ENCODE data around the gene RAG2. TPM values are rescaled to one million over a fixed set of nuclear protein-coding genes. Genes with fewer than 3 reads are reported as not detected.

Gene RAG2
- total and polyA plus RNA-seq, 2 of the 4 experiments (the other 2 are of a cell fraction) = not detected

GRCh38 chr11:36590513-36590912 lies 7.5 kb downstream of the RAG2 start:
- TF ChIP-seq RAD21 (IDR thresholded peaks at IDR 0.05; ENCODE audit: low read length) (no peak), RCOR1 (IDR thresholded peaks at IDR 0.05; ENCODE audit: insufficient replicate concordance, low read length) (no peak), MAFK (IDR thresholded peaks at IDR 0.05; ENCODE audit: low read depth, low read length) (no peak), ELK1 (IDR thresholded peaks at IDR 0.05; ENCODE audit: borderline replicate concordance, low read depth, low read length) (no peak), POLR2A (IDR thresholded peaks at IDR 0.05; ENCODE audit: low read depth, low read length) (no peak), CTCF (conservative IDR thresholded peaks at IDR 0.05; ENCODE audit: low read depth, low read length) (no peak), MXI1 (IDR thresholded peaks at IDR 0.05; ENCODE audit: borderline replicate concordance, low read depth, low read length) (no peak)

More at GRCh38 chr11:36590513-36590912, 7.5 kb downstream of the RAG2 start:
- no peak overlapping the region for H3K56ac ChIP-seq (ENCODE audit: extremely low read depth, insufficient read depth, low read length)
- H2AK5ac ChIP-seq (ENCODE audit: low read depth, low read length) = no peak overlapping the region
- no peaks in the 10 kb centered on the region for H3K4me1 ChIP-seq (ENCODE audit: control insufficient read depth, insufficient read depth, low read length)
- no peak overlapping the region for H3K27ac ChIP-seq (ENCODE audit: insufficient read depth, low read length)
- in situ Hi-C loops (cut with MboI; ENCODE audit: low sequenced_read_pairs) (no loop called here), dilution Hi-C loops (cut with HindIII; ENCODE audit: low sequenced_read_pairs, unreplicated experiment) (no loop called here), intact Hi-C loops (cut with micrococcal nuclease) (no loop called here)
- no peak overlapping the region for H4K5ac ChIP-seq (ENCODE audit: low read depth, low read length)
- no peak overlapping the region for H3K18ac ChIP-seq (ENCODE audit: low read depth, low read length)
- no peak overlapping the region for H2BK20ac ChIP-seq (ENCODE audit: low read depth, low read length)
- H2BK15ac ChIP-seq (ENCODE audit: low read depth, low read length) = no peak overlapping the region
- DNase-seq (no peak), ATAC-seq (ENCODE audit: low read depth) (no peak)
- no TSS peak for BruUV-seq (replicated peaks)
- WGBS, 2 experiments (ENCODE audit: extremely low coverage in 2 of 2, insufficient read length in 1 of 2) = no CpG with 5 or more reads among the region's 4 CpGs
- no peak overlapping the region for H3K14ac ChIP-seq (replicated peaks; ENCODE audit: low read depth, low read length)
- no peak overlapping the region for H3K4me3 ChIP-seq (ENCODE audit: insufficient read depth, low read depth, low read length)
- ChIA-PET POLR2A (ENCODE audit: unreplicated experiment) (no interaction called here), CTCF (no interaction called here)
- H3K4me2 ChIP-seq (ENCODE audit: low read depth, low read length) = no peak overlapping the region
- 0 out of 4 replicates have a peak, but pooled peaks cover 0 to 5% of the 10 kb centered on the region in 2 experiments for H3K79me1 ChIP-seq (ENCODE audit: low read depth in 1 of 2, low read length in 2 of 2)
- no peak overlapping the region for H3K4ac ChIP-seq (ENCODE audit: low read depth, low read length)
- H3K9me3 ChIP-seq (ENCODE audit: control insufficient read depth, insufficient read depth, low read length) = no peaks in the 10 kb centered on the region
- H2AK9ac ChIP-seq (replicated peaks; ENCODE audit: low read depth, low read length, poor library complexity) = no peak overlapping the region
- H4K8ac ChIP-seq (ENCODE audit: low read depth in 2 of 2, low read length in 2 of 2) = no peak overlapping the region
- H2AFZ ChIP-seq (replicated peaks; ENCODE audit: low read length, poor library complexity) = no peak overlapping the region
- no peak overlapping the region for H2BK120ac ChIP-seq (ENCODE audit: low read depth, low read length)
- no peaks in the 10 kb centered on the region for H3K9me1 ChIP-seq (ENCODE audit: insufficient read depth, low read length)
- no peak overlapping the region for H2BK5ac ChIP-seq (ENCODE audit: low read depth, low read length, poor library complexity, severe bottlenecking)
- no peaks in the 10 kb centered on the region; the same call in 1 of the 2 replicates for H3K27me3 ChIP-seq (ENCODE audit: control insufficient read depth, insufficient read depth, low read length)
- H4K91ac ChIP-seq (ENCODE audit: insufficient read depth, low read depth, low read length) = no peak overlapping the region
- no peak overlapping the region for H3K23ac ChIP-seq (ENCODE audit: low read depth, low read length)
- no peak overlapping the region for H3K9ac ChIP-seq (ENCODE audit: low read depth, low read length)
- H4K20me1 ChIP-seq (ENCODE audit: insufficient read depth, low read length) = no peaks in the 10 kb centered on the region
- H3K36me3 ChIP-seq (ENCODE audit: control insufficient read depth, insufficient read depth, low read length) = no peaks in the 10 kb centered on the region
